HG02678 (cell line): Measurements from ENCODE around the gene CAPN11.
"Not testable (repeated sequence)": the region's sequence is repeated elsewhere in the genome, so short reads cannot be mapped to it uniquely, and the experiment has no call there.

Experiments
- ATAC-seq: cut with Tn5 transposase; IDR thresholded peaks from one replicate; pipeline ENCODE4 v1.9.1; 2021; ENCODE audit warnings: mild to moderate bottlenecking, moderate library complexity; ENCODE audit not compliant: unreplicated experiment

The CAPN11 gene

GRCh38 chr6:44129841-44130322 is 28.7 kb upstream of the CAPN11 start:
- ATAC-seq = no peak

GRCh38 chr6:44131892-44132291 is 26.7 kb upstream of the CAPN11 start:
- no peak for ATAC-seq

GRCh38 chr6:44132476-44132875 is 26.1 kb upstream of the CAPN11 start:
- ATAC-seq = no peak

GRCh38 chr6:44133003-44133931 is 25.4 kb upstream of the CAPN11 start:
- ATAC-seq = no peak

GRCh38 chr6:44133981-44134711 is 24.5 kb upstream of the CAPN11 start:
- no peak for ATAC-seq

GRCh38 chr6:44135173-44135758 is 23.4 kb upstream of the CAPN11 start:
- ATAC-seq = no peak

- no peak for ATAC-seq
Observed at GRCh38 chr6:44135875-44136274, 22.7 kb upstream of the CAPN11 start.

- no peak for ATAC-seq
Observed at GRCh38 chr6:44138717-44139350, 19.8 kb upstream of the CAPN11 start.

- no peak for ATAC-seq
Observed at GRCh38 chr6:44139351-44139743, 19.3 kb upstream of the CAPN11 start.

- ATAC-seq = no peak
Observed at GRCh38 chr6:44142835-44143234, 15.8 kb upstream of the CAPN11 start.

GRCh38 chr6:44143731-44144130 is 14.9 kb upstream of the CAPN11 start:
- no peak for ATAC-seq

GRCh38 chr6:44144536-44144935 is 14.1 kb upstream of the CAPN11 start:
- not testable (repeated sequence) for ATAC-seq

- ATAC-seq = no peak
Observed at GRCh38 chr6:44145839-44146238, 12.8 kb upstream of the CAPN11 start.

- no peak for ATAC-seq
Observed at GRCh38 chr6:44146685-44147084, 11.9 kb upstream of the CAPN11 start.

GRCh38 chr6:44147256-44147655 is 11.4 kb upstream of the CAPN11 start:
- ATAC-seq = no peak

GRCh38 chr6:44148306-44148705 is 10.3 kb upstream of the CAPN11 start:
- no peak for ATAC-seq

- ATAC-seq = no peak
Observed at GRCh38 chr6:44149369-44150012, 9.1 kb upstream of the CAPN11 start.

GRCh38 chr6:44150317-44150917 is 8.2 kb upstream of the CAPN11 start:
- no peak for ATAC-seq

- peak; percentile 75 for ATAC-seq
Observed at GRCh38 chr6:44151348-44152108, 7.1 kb upstream of the CAPN11 start.
